OCI-LY3 (cell line): ENCODE measurements around the gene GRM4.
"Not testable (repeated sequence)": the region's sequence is repeated elsewhere in the genome, so short reads cannot be mapped to it uniquely, and the experiment has no call there.

Experiments used
- EZH2phosphoT487 ChIP-seq: fragments of 200-600 bp; shearing (Covaris generic); IDR thresholded peaks from 2 replicates; pipeline ENCODE4 v1.6.1; 2018; ENCODE audit warnings: antibody characterized with exemption, mixed run types, low read depth
- TF ChIP-seq, protein P1 (sequence below): fragments of 200-600, 300-600 bp; sonication (generic); IDR thresholded peaks from 2 replicates; pipeline ENCODE4 v1.5.1; 2014; ENCODE audit warnings: antibody characterized with exemption, low read length, low read depth

DNA sequence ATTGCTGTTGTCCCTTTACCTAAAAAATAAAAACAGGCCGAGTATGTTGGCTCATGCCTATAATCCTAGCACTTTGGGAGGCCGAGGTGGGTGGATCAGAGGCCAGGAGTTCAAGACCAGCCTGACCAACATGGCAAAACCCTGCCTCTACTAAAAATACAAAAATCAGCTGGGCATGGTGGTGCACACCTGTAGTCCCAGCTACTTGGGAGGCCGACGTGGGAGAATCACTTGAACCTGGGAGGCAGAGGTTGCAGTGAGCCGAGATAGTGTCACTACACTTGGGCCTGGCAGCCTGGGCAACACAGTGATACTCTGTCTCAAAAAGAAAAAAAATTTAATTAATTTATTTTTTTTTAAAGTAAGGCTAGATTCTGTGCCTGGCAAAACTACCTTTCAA lies 38.8 kb upstream of the GRM4 start:
- TF ChIP-seq, protein P1, sequence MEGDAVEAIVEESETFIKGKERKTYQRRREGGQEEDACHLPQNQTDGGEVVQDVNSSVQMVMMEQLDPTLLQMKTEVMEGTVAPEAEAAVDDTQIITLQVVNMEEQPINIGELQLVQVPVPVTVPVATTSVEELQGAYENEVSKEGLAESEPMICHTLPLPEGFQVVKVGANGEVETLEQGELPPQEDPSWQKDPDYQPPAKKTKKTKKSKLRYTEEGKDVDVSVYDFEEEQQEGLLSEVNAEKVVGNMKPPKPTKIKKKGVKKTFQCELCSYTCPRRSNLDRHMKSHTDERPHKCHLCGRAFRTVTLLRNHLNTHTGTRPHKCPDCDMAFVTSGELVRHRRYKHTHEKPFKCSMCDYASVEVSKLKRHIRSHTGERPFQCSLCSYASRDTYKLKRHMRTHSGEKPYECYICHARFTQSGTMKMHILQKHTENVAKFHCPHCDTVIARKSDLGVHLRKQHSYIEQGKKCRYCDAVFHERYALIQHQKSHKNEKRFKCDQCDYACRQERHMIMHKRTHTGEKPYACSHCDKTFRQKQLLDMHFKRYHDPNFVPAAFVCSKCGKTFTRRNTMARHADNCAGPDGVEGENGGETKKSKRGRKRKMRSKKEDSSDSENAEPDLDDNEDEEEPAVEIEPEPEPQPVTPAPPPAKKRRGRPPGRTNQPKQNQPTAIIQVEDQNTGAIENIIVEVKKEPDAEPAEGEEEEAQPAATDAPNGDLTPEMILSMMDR: not testable (repeated sequence)
- not testable (repeated sequence) for TF ChIP-seq EZH2phosphoT487
